ENCODE data around the gene DIP2C.
"Not testable (repeated sequence)": the region's sequence is repeated elsewhere in the genome, so short reads cannot be mapped to it uniquely, and the experiment has no call there.

The DIP2C gene

DNA sequence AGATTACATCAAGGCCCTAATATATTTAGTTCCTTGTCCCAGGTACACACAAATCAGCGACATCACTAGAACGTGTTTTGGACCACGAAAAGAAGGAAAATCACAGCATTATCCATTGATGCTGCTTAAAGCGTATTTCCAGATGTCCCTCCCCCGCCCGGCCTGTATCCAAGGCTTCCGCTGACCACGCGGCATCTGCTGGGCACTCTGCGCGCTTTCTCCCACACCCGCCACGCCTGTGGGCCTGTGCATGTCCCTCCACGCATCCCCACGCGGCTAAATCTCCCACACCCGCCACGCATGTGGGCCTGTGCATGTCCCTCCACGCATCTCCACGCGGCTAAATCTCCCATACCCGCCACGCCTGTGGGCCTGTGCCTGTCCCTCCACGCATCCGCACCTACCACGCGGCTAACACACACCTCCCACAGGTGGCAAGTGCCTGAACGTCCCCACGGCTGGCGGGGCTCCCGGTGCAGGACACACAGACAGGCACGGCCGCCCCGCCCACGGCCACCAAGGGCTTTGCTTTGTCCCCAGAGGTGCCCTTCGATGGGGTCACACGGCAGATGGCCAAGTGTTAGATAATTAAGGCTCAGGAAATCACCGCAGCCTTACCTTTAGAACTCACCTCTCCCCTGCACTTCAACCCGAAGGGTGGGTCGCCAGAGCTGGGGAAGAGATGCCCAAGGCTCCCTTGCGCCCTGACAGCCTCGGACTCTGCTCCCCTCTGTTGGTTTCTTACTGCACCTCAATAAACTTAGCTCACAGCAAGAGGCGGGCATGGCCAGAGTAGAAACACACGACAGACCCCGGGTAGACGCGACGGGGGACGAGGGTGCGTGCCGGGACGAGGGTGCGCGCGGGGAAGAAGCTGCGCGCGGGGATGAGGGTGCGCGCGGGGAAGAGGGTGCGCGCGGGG, 49.5 kb downstream of the DIP2C start:
- no peak for DNase-seq

DNA sequence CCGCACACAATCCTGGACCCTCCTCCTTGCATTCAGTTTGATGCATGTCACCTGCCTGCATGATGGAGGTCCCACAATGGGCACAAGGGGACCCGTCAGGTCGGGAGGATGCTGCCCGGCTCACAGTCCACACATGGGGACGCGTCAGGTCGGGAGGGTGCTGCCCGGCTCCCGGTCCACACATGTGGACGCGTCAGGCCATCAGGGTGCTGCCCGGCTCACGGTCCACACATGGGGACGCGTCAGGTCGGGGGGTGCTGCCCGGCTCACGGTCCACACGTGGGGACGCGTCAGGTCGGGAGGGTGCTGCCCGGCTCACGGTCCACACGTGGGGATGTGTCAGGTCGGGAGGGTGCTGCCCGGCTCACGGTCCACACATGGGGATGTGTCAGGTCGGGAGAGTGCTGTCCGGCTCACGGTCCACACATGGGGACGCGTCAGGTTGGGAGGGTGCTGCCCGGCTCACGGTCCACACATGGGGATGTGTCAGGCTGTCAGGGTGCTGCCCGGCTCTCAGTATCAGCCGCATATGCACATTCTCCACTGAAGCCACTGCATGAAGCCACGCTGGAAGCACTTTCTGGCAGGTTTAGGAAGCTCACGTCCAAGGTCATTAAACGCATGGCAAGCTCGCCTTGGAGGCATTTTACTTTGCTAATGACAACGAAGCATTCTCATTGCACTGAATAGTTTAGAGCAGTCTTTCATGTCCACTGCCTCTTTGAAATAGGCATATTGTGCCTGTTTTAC, 50.3 kb downstream of the DIP2C start:
- DNase-seq, result no peak

DNA sequence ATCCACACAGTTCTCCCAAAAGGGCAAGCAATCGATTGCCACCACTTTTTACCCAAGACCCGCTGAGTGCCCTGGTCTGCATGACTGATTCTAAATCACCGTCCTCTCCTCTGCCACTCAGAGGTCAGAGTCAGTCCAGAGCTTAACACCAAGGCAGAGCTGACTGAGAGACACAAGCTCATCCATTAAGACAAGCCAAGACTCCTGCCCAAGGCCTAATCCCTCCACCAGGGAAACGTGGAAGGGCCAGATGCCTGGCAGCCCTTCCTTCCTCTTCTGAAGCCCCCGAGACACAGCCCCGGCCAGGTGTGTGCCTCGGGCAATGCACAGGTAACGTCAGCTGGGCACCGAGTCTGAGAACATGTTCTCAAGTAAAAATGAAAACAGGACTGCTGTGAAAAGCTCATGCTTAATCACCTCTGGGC, 51.7 kb downstream of the DIP2C start:
- DNase-seq, result no peak

DNA sequence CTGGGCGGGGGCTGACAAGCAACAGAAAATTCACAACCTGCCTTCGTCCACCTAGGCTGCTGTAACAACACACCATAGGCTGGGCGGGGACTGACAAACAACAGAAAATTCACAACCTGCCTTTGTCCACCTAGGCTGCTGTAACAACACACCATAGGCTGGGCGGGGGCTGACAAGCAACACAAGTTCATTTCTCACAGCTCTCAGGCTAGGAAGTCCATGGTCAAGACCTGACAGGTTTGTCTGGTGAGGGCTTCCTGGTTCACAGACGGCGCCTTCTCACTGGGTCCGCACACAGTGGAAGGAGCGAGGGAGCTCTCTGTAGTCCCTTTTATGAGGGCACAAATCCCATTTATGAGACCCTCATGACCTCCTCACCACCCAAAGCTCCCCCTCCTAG, 52.2 kb downstream of the DIP2C start:
- no peak for DNase-seq

DNA sequence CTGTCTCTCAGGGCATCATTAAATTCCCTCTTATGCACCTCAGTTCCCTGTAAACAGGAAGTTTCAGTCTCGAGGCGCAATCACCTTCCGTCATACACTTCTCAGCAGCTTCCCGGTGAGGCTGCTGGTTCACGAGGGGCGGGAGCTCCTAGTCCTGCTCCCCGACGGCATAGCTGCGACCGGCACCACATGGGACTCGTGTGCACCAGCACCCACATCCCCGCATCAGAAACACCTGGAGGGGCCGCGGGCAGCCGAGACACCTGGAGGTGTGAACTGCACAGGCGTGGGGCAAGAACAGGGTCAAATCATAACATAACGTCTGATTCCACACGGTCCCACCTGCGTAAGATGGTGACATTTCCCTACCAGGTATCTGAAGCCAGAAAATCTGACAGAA, 52.7 kb downstream of the DIP2C start:
- no peak for DNase-seq

DNA sequence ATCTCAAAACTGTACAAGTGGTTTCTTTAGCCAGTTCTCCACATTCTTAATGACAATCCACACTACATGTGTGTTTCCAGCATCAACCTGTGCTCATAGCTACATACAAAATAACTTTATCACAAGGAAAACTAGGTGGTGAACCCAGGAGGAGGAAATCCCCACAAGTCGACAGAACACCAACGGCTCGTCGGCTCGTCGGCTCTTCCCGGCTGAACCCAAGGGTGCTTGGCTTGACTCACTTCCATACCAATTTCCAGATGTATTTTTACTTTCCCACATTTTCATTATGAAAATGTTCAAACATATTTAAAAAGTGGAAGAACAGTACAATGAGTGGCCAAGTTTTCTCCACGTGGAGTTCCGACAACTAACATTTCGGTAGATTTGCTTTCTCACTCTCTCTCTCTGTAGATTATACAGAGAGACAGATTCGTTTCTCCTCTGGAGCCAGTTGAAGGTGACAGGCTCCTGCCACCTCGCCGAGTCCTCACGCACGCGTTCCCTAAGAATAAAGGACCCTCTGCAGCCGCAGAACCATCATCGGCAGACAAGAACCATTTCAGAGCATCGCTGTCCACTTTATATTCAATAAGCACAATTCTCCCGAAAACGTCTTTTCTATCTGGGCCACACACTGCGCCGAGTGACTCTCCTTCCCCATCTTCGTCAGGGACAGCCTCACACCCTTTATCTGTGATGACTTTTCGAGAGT, 53.3 kb downstream of the DIP2C start:
- no peak for DNase-seq

DNA sequence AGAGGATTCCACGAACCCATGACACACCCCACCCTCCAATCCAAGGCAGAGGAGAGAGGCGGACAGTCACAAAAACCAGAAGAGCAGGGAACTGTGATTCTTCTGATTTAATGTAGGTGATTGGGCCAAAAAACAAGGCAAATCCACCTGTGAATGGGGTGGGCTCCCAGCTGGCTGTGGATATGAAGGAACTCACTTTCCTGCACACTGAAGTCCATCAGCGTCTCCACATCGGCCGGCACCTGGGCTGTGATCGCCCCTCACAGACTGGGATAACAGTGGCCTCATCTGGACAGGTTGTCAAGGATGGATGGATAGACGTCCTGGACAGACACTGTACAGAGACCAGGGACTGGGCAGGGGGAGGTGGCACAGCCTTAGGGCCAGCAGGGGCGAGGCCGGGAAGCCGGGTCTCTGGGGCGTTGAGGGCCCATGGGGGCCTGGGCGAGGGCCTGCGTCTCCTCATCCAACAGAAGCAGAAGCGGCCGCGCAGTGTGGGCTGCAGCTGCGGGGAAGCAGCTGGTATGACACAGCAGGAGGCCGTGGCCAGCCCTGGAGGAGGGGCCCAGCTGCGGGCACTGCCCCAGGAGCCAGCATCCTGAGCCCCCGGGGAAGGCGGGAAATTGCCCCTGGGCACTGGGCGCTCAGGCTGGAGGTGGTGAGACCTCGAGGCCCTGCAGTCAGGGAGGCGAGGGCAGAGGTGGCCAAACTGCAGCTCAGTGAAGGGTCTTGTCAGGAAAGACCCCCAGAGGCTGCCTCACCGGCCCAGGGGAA, 54.2 kb downstream of the DIP2C start:
- no peak for DNase-seq

DNA sequence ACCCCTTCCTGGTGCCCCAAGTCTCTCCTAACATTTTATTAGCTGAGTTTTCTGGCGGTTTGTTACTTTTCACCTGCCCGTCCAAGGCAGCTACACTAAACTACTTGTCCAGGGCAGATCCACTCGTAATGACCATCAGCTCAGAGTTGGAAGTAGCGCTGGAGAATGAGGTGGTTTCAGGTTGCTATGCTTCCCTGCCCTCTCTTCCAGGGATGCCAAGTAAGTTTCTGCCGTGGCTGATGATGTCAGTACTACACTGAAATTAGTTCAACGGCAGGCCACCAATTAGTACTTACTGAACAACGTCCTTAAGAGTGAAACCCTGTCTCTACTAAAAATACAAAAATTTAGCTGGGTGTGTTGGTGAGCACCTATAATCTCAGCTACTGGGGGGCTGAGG, 55.2 kb downstream of the DIP2C start:
- DNase-seq, result no peak

DNA sequence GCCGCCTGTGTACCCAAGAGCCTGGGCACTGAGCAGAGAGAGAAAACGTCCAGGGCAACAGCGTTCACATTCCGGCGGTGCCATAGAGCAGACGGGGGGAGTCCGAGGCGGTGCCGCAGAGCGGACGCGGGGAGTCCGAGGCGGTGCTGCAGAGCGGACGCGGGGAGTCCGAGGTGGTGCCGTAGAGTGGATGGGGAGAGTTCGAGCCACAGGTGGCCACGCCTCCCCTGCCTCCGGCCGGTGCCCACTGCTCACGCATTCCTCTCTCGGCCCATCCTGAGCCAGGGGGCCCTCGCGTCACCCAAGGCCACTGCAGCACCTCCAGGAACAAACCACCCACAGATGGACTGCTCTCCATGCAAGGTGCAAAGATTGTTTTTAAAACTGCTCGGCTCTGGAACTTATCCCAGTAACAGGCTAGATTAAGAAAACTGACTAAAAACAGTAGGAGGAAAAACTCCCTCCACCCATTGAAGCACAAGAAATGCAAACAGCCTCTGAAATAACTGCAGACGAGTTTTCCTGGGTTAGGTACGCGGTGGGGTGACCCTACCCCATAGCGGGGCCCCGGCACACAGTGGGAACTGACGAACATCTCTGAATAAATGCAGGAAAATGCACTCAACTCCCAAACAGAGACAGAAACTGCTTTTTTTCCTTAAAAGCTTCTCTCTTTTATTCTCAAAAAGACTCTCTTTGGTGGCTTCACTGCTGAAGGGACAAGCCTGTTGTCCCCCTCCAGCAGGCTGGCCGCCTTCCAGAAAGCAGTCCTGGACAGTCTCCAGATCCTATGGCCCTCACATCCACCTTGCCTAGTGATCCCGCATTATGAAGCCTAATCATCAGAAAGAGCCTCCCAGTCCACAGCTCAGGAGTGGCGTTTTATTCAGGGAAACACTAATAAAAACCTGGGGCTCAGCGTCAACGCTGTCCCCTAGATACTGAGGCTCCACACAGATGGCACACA, 55.9 kb downstream of the DIP2C start:
- no peak for DNase-seq

DNA sequence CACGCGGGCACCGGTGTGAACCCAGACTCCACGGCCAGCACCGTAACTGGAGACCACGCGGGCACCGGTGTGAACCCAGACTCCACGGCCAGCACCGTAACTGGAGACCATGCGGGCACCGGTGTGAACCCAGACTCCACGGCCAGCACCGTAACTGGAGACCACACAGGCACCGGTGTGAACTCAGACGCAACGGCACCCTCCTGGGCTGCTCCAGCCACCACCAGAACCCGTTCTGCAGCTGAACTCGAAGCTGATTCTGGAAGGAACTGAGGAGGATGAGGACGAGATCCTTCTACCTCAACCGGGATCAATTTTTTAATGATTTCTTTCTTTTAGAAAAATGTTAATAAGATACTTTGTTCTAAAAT, 56.7 kb downstream of the DIP2C start:
- not testable (repeated sequence) for DNase-seq

DNA sequence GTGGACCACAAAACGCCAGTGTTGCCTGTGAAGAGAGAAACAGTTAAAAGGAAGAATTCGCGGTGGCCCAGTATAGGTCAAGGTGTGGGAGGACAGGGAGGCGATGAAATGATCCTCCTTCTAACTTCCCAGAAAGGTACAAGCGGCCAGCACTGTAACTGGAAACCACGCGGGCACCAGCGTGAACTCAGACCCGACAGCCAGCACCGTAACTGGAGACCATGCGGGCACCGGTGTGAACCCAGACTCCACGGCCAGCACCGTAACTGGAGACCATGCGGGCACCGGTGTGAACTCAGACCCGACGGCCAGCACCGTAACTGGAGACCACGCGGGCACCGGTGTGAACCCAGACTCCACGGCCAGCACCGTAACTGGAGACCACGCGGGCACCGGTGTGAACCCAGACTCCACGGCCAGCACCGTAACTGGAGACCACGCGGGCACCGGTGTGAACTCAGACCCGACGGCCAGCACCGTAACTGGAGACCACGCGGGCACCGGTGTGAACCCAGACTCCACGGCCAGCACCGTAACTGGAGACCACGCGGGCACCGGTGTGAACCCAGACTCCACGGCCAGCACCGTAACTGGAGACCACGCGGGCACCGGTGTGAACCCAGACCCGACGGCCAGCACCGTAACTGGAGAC, 57.2 kb downstream of the DIP2C start:
- not testable (repeated sequence) for DNase-seq

DNA sequence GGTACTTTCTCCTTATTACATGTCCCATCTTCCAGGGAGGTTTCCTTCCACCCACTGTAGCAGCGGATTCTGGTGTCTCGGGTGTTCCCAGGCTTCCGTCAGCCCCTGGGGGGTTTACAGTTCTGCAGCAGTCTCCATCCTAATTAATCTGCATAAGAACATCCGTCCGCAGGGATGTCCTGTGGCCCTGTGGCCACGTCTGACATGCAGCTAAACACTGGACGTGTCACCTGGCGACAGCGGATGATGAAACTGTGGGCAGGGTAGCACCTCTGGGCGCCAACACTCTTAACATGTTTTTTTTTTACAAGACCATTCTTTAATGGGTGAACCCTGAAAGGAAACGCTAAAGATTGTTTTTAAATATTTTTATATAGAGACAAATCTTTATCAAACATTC, 58.2 kb downstream of the DIP2C start:
- no peak for DNase-seq

DNA sequence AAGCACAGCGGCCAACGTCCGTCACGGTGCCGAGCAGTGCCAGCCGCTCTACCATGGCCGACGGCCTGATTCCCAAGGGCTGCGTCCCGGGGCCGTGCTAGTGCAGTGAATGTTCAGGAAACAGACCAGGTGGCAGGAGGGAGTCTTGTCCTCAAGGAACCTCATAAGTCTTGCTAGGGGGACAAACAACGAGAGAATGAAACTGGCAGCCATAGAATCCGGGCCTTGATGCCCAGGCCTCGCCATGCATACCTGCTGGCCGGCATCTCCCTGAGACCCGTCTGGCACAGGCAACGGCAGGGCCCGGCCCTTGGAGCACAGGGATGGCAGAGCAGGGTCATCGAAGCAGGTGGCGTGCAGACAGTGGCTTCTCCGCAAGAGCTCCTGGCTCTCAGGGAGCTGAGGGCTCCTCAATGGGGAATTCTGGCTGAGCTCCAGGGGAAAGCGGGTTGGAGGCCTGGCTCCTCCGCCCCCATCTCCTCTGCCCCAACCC, 58.8 kb downstream of the DIP2C start:
- no peak for DNase-seq

DNA sequence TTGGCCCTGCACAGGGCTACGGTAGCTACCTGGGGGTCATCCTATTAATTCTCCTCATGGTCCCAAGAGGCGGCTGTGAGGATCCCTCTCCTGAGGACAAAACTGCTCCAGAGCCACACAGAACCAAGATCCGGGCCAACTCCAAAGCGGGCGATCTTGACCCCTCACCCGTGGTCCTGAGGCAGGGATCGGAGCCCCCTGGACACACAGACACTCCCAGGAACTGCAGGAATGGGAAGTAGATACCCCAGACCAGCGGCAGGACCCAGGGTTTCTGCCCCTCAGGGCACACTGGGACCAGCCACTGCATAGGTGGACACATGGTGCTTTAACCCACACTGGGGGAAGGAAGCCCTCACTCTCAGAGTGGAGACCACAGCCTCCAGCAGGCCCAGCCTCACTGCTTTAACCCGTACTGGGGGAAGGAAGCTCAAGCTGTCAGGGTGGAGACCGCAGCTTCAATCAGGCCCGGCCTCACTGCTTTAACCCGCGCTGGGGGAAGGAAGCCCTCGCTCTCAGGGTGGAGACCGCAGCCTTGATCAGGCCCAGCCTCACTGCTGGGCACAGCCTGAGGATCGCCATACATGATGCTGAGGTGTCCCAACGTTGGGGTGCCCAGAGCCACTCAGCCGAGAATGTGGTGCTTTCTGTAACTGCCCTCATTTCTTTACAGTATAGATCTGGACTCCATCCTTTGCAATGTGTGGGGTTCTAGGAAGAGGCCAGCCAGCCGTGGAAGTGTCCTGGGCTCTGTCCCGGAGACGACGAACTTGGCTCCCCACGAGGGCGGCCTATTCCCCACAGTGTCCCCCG, 60.1 kb downstream of the DIP2C start:
- no peak for DNase-seq

DNA sequence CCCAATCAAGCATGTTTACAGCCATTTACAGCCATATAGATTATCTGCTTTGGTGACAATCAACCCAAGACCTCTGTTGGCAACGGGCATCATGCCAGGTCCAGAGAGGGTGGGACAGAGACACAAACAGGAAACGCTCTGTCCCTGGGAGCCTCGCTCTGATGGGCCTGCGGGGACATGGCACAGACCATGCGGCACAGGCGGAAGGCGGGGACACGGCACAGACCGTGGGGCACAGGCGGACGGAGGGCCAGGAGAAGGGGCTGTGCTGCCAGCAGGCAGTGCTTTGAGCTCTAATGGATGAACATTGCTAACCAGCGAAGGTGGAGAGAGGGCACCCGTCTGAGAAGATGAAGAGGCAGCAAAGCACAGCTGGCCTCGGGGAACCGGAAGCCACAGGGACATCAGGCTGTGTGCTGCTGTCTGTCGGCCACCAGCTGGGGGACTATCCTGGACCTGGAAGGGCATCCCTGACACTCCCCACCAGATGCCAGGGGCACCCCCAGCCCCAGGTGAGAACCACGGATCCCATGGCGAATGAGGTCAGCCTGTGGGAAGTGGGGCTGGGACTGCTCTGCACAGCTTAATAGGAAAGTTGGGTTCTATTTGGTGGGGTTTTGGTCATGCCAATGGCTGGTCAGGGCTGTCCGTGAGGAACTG, 61.0 kb downstream of the DIP2C start:
- no peak for DNase-seq

DNA sequence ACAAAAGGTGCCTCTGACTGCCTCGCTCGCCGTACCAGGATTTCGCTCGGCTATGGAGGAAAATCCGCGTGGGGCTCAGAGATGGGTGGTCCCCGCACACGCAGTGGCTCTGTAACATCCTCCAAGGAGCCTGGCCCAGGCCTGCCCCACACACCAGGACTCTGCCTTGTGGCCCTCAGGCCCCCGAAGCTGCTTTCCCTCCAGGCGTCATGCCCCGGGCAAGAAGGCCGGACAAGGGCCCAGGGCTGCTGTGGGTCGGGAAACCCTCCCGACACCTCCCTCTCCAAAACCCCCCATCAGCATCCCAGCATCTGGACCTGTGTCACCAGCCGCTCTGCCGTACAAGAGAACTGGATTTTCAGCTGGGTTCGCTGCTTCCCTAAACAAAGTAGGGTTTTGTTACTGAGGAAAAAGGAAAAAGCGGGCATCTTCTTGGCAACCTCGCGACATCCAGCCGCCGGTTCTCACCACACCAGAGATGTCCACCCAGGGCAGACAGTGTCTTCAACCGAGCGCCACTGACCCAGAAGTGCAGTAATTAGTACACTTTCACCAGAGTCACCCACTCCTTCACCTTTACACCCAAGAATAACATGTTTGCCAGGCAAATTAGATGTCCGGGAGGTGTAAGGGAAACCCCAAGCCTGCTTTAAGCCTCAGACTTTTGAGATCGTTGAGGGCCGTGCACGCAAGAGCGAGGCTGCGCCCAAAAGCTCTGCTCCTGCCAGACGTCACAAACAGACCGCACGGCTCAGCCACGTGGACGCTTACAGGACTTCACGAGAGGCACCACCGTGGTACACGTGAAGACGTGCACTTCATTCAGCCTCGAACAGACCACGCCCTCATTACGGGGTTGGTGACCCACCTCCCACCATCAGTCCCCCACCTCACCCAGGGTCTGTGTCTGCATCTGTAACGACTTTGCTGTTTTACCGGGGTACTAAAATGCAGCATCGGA, 62.2 kb downstream of the DIP2C start:
- DNase-seq, result no peak

DNA sequence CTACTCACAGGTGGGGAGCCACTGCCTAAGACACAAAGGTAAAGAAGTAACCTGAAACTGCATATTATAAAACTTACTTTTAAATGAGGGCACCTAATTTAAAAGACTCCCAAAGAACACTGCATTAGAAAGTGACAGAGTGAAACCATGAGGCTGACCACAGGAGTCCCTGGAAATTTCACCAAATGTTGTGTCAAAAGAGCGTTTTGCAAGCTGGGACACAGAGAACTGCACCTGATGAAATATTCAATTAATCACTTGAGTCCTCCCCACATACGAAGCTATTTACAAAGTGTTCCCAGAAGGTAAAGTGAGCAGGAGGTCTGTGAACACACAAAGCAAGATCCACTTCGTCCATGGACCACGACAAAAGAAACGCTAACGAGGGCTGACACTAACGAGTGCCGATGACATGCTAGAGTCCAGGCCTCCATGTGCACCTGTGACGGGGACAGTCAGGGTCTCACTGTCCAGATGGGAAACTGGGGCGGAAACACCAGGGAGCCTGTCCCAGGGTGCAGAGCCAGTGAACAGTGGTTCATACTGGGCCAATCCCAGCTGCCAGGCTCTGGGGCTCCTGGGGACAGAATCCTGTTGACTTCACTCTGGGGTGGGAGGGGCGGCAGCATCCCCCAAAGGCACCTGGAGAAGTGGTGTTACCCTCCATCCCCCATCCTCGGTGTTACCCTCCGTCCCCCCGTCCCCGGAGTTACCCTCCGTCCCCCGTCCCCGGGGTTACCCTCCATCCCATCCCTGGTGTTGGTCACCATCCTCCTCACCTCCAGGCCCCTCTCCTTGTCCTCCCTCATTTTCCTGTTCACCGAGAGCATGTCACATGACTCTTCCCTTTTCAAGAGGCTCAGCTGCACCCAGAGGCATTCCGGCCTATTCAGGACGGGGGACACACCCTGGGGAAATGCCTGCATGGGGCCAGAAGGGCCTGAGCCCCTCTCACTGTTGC, 63.4 kb downstream of the DIP2C start:
- DNase-seq, result no peak
